Cortex of kidney (tissue), 1 donor: Measurements from ENCODE around the gene ZFP1.
"Not testable (repeated sequence)": the region's sequence is repeated elsewhere in the genome, so short reads cannot be mapped to it uniquely, and the experiment has no call there.

Experiments used
- DNase-seq: peaks from one replicate; lab custom pipeline; 2025; lab: John Stamatoyannopoulos, UW

The ZFP1 gene

DNA sequence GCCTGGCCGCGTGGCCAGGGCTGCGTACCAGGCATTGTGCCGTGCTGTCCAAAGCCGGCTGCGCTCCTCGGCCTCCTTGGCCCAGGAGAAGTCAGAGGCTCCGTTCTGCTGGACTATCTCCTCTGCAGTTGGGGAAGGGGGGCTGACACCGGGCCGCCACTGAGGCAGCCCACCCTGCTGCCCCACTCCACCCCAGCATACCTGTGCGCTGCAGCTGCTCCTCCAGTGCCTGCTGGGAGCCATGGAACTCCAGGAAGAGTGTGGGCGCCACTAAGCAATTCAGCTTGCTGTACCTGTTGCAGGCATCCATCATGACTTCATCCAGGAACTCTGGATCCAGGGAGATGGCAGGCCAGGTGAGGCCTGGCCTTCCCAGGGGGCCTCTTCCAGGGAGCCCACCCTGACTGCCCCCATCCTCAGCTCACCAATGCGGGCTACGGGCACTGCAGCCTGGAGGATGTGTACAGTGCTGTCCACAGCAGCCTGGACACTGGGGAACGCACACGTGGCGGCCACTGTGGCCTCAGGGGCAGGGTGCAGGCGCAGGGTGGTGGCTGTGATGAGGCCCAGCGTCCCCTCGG, 34.7 kb upstream of the ZFP1 start:
- DNase-seq = no peak

DNA sequence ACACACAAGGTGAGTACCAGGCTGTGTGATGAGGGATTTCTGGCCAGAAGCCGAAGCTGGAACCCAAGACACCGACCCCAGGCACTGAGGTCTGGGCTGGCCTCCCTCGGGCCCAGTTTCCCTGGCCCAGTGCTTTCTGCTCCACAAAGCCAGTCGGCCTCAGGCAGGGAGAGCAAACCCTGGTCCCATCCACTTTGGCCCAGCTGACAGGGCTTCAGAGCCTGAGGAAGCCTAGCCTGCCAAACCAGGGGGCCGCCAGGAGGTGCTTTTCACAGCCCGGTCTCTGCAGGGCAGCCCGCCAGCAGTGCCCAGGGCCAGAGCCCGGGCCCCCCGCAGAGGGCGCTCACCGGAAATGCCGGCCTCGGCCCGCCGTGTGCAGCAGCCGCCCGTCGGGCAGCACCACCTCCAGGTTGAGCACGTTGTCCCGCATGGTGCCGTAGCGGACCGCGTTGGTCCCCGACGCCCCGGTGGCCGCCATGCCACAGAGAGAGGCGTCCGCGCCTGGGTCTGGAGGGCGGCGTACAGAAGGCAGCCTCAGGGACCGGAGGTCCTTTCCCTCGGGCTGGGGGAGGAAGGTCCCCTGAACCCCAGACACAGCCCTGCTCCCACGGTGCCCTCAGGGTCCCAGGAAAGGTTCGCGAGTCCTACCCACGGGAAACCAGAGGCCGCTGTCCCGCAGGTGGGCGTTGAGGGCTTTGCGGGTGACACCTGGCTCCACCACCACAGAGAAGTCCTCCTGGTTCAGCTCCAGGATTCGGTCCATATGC, 34.0 kb upstream of the ZFP1 start:
- no peak for DNase-seq

GRCh38 chr16:75114946-75115825, 33.1 kb upstream of the ZFP1 start:
- DNase-seq = no peak

GRCh38 chr16:75116081-75116910, 32.0 kb upstream of the ZFP1 start, which contains the start of gene LDHD:
Gene LDHD (minus strand): TSS chr16:75116780. CDS start chr16:75116720, 60 bp downstream.
- DNase-seq = no peak

- no peak for DNase-seq
These were observed 31.4 kb upstream of the ZFP1 start for GRCh38 chr16:75116911-75117245.

DNA sequence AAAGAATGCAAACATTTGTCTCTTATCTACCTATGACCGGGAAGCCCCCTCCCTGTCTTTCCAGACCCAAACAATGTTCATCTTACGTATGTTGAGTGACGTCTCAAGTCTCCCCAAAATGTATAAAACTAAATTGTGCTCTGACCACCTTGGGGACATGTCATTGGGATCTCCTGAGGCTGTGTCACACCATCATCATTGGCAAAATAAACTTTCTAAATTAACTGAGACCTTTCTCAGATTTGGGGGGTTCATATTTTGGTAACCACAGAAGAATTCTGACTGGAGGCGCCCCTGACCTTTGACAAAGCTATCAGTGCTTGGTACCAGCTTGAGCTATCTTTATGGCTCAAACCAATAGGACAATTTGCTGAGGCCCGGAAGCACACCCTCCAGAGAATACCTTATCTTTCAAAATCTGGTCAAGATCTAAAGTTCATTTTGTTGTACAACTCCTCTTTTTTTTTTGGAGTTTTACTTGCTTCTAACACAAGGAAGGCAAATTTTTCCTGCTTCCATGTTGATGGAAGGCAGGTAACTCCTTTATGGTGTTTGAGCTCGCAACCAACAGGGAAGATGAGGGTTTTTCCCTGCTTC, 29.3 kb upstream of the ZFP1 start:
- DNase-seq = no peak

- no peak for DNase-seq
These were observed 28.1 kb upstream of the ZFP1 start for GRCh38 chr16:75120253-75120652.

DNA sequence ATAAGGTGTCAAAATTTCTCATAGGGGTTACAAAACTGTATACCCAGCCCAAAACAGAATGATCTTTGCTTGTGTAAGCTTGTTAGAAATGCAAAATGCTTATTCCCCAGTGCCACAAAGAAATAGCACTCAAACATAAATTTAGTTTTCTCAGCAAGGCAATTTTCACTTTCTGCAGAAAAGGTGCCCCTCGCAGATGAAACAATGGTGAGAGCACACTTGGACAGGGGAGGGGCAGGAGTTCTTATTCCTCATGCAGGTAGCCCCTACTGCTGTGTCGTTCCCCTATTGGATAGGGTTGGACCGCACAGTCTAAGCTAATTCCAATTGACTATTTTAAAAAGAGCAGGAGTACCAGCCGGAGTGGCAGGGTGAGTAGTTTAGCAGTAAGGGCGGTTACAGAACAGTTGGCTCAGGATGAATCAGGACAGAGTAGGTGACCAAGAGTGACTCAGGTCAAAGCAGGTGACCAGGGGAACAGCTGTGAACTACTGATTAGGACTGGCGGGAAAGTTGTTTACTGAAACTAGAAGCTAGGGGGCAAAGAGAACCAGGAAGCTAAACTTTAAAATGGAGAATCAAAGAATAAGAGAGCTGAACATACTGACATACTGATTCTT, 26.3 kb upstream of the ZFP1 start:
- DNase-seq = no peak

DNA sequence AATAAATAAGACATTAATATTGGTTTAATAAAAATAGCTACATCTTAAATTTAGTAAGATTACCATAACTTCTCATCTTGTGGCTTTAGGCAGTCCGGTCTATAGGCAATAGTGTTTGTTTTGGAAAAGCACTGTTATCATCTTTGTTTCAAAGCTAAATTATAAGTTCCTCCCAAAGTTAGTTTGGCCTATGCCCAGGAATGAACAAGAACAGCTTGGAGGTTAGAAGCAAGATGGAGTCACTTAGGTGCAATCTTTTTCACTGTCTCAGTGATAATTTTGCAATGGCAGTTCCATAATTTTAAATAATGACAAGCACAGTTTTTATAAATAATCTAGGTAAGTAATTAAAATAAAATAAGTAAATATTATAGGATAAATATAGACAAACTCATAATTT, 25.7 kb upstream of the ZFP1 start:
- no peak for DNase-seq

- no peak for DNase-seq
These were observed 20.5 kb upstream of the ZFP1 start for GRCh38 chr16:75127713-75128415.

DNA sequence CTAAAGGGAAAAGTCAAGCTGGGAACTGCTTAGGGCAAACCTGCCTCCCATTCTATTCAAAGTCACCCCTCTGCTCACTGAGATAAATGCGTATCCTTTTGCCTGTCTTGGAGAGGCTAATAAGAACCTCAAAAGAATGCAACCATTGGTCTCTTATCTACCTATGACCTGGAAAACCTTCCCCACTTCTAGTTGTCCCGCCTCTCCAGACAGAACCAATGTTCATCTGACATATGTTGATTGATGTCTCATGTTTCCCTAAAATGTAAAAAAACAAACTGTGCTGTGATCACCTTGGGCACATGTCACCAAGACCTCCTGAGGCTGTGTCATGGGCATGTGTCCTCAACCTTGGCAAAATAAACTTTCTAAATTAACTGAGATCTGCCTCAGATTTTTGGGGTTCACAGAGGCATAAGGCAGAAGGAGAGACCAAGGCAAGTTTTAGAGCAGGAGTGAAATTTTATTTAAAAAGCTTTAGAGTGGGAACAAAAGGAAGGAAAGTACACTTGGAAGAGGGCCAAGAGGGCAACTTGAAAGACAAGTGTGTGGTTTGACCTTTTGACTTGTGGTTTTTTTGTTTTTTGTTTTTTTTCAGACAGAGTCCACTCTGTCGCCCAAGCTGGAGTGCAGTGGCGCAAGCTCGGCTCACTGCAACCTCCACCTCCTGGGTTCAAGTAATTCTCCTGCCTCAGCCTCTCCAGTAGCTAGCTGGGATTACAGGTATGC, 18.7 kb upstream of the ZFP1 start:
- DNase-seq = not testable (repeated sequence)

- no peak for DNase-seq
These were observed 18.1 kb upstream of the ZFP1 start for GRCh38 chr16:75130150-75130771.

GRCh38 chr16:75131081-75131480, 17.2 kb upstream of the ZFP1 start:
- no peak for DNase-seq

DNA sequence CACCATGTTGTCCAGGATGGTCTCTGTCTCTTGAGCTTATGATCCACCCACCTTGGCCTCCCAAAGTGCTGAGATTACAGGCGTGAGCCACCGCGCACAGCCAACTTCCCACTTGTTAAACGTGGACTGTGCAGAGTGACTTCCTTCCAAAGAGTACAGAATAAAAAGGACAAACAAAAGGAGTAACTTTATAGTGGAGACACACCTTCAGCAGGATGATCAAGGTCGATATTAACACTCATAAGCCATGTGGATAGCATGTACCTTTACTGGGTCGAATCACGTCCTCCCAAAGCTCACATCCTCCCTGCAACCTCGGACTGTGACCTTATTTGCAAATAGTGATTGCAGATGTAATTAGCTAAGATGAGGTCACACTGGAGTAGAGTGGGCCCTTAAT, 10.1 kb upstream of the ZFP1 start:
- no peak for DNase-seq

DNA sequence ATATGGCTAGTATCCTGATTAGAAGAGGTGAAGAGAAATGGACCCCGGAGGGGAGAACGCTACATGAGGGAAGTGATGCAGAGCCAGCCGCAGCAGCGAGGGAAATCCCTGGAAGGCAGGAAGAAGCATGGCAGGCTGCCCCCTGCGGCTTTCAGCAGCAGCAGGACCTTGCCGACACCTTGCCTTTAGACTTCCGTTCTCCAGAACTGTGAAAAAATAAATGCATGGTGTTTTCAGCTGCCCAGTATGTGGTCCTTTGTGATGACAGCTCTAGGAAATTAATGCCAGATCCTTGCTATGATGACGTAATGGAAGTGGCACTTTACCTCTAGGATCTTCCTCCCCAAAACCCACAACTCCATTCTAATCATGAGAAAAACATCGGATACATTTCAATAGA, 9.7 kb upstream of the ZFP1 start:
- no peak for DNase-seq

DNA sequence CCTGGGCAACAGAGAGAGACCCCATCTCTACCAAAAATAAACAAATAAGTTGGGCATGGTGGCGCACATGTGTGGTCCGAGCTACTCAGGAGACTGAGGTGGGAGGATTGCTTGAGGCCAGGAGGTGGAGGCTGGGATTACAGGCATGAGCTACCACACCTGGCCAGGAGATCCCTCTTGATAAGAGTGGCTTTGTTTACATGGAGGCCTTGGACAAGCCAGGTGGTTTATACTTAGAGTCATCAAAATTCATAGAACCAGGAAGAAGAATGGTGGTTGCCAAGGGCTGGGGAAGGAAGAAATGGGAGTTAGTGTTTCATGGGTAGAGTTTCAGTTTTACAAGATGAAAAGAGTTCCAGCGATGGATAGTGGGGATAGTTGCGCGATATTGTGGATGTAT, 8.8 kb upstream of the ZFP1 start:
- DNase-seq = no peak

- DNase-seq = no peak
These were observed 4.4 kb upstream of the ZFP1 start for GRCh38 chr16:75143941-75144340.

GRCh38 chr16:75147968-75148310, 385 bp upstream of the ZFP1 start:
- DNase-seq = no peak

- DNase-seq = no peak
These were observed 3.5 kb downstream of the ZFP1 start for GRCh38 chr16:75151798-75152197.

- no peak for DNase-seq
These were observed 4.3 kb downstream of the ZFP1 start for GRCh38 chr16:75152635-75153034.
